Activated naive CD4-positive, alpha-beta T cell treated with anti-CD3 and anti-CD28 coated beads, Interleukin-2, amount 50 U/mL, for 72 hours (primary cell): ENCODE data around the gene NTN4. TPM values are rescaled to one million over a fixed set of nuclear protein-coding genes. Genes with fewer than 3 reads are reported as not detected.

Experiments
- total RNA-seq, 2 donors: library from RNA; stranded (reverse); gene quantifications; one replicate each; pipeline ENCODE4 v1.2.3, GENCODE V29; 2022

The NTN4 gene
- total RNA-seq, 2 donors from 2014 or later = not detected

Other genes starting within 250 kb of the NTN4 start
- gene USP44, start 239.3 kb downstream of the NTN4 start, total RNA-seq = 1 to 10 TPM; 3.2 to 6.0 TPM
- 10 to 100 TPM; 43.9 to 56.2 TPM for gene SNRPF, start 68.2 kb upstream of the NTN4 start, total RNA-seq
- gene CCDC38, start 151.8 kb upstream of the NTN4 start, total RNA-seq = under 1 TPM; 0.16 to 0.57 TPM
- gene AMDHD1, start 152.6 kb upstream of the NTN4 start, total RNA-seq = under 1 TPM; 0.32 to 0.99 TPM
- 1 to 10 TPM in 1 of 2 donors, under 1 TPM in 1; 0.39 to 1.2 TPM for gene HAL, start 205.6 kb upstream of the NTN4 start, total RNA-seq
- gene LTA4H, start 244.8 kb upstream of the NTN4 start, total RNA-seq = 100 to 1,000 TPM; 132 to 156 TPM